H1 (cell line): ENCODE measurements around the gene COTL1.

ENCODE experiments used
- CREB1 ChIP-seq: IDR thresholded peaks from 2 replicates; pipeline ENCODE4 v1.6.1; 2012; ENCODE audit warnings: inconsistent platforms
- CTCF ChIP-seq, 3 experiments: IDR thresholded peaks; 1 replicate in 2 of 3; 2 replicates in 1 of 3; pipeline versions ENCODE4 v1.5.1 to v1.6.1; 2011; ENCODE audit warnings: low read length in 3 of 3, mild to moderate bottlenecking in 3 of 3, inconsistent platforms in 2 of 3, low read depth in 1 of 3, moderate library complexity in 1 of 3; ENCODE audit not compliant: insufficient read depth in 1 of 3; ENCODE audit errors: control extremely low read depth in 1 of 3
- EGR1 ChIP-seq: IDR thresholded peaks from 2 replicates; pipeline ENCODE4 v1.6.1; 2011; ENCODE audit warnings: low read depth, low read length, borderline replicate concordance
- EZH2 ChIP-seq: fragments of 200-600 bp; sonication (generic); IDR thresholded peaks from 2 replicates; pipeline ENCODE4 v1.7.1; 2012; ENCODE audit warnings: low read depth, mild to moderate bottlenecking, moderate library complexity, low read length, inconsistent platforms; ENCODE audit not compliant: severe bottlenecking
- GTF2F1 ChIP-seq: IDR thresholded peaks from 2 replicates; pipeline ENCODE4 v1.6.1; 2012; ENCODE audit warnings: low read depth, low read length, improper control_type of control experiment, borderline replicate concordance
- HDAC2 ChIP-seq, 2 experiments: fragments of 300-600 bp in 1 of 2; sonication (generic) in 1 of 2; IDR thresholded peaks; 2 replicates each; pipeline ENCODE4 v1.6.1; 2011 to 2012; ENCODE audit warnings: low read depth in 2 of 2, low read length in 2 of 2, mild to moderate bottlenecking in 2 of 2, moderate library complexity in 2 of 2, borderline replicate concordance in 1 of 2, inconsistent platforms in 1 of 2
- HDAC6 ChIP-seq: IDR thresholded peaks from one replicate; pipeline ENCODE4 v1.7.1; 2012; ENCODE audit warnings: low read depth, mild to moderate bottlenecking, inconsistent platforms, low read length, moderate library complexity
- JUND ChIP-seq: IDR thresholded peaks from 2 replicates; pipeline ENCODE4 v1.6.1; 2011; ENCODE audit warnings: mild to moderate bottlenecking, improper control_type of control experiment, low read length
- MAX ChIP-seq: IDR thresholded peaks from 2 replicates; pipeline ENCODE4 v1.6.1; 2012; ENCODE audit warnings: inconsistent platforms
- POLR2AphosphoS5 ChIP-seq: IDR thresholded peaks from 2 replicates; pipeline ENCODE4 v1.6.1; 2011; ENCODE audit warnings: low read depth, low read length
- SP2 ChIP-seq: IDR thresholded peaks from 2 replicates; pipeline ENCODE4 v1.6.1; 2012; ENCODE audit warnings: mild to moderate bottlenecking, low read length, inconsistent platforms

- TF ChIP-seq CTCF (IDR thresholded peaks at IDR 0.05; ENCODE audit: control extremely low read depth in 1 of 3, insufficient read depth in 1 of 3, low read depth in 1 of 3, low read length in 3 of 3) = no peak
- no peak for TF ChIP-seq EZH2
- no peak for TF ChIP-seq MAX
- TF ChIP-seq CREB1 = no peak
- TF ChIP-seq GTF2F1 = no peak
- TF ChIP-seq SP2 = no peak
- TF ChIP-seq HDAC2 (IDR thresholded peaks at IDR 0.05; ENCODE audit: borderline replicate concordance in 1 of 2, low read depth in 2 of 2, low read length in 2 of 2) = no peak
- no peak for TF ChIP-seq EGR1
- no peak for TF ChIP-seq HDAC6
- no peak for TF ChIP-seq POLR2AphosphoS5
- no peak for TF ChIP-seq JUND
Observed at GRCh38 chr16:84554627-84555328, 63.1 kb downstream of the COTL1 start.
